Fibroblast of mammary gland (primary cell): ENCODE measurements around the gene ABLIM3.
"Not testable (repeated sequence)": the region's sequence is repeated elsewhere in the genome, so short reads cannot be mapped to it uniquely, and the experiment has no call there.

Experiments
- DNase-seq: peaks from one replicate; pipeline ENCODE4 v3.0.0-alpha.2; 2010; ENCODE audit warnings: low read depth
- H3K4me3 ChIP-seq: 2 replicates; pipeline ENCODE4 v1.5.1; 2011; ENCODE audit warnings: low read depth, mild to moderate bottlenecking, low read length, moderate library complexity; ENCODE audit not compliant: control insufficient read depth
- CTCF ChIP-seq: conservative IDR thresholded peaks from 2 replicates; pipeline ENCODE4 v1.5.1; 2011; ENCODE audit warnings: low read depth, low read length, inconsistent platforms; ENCODE audit not compliant: control insufficient read depth, insufficient read depth

The ABLIM3 gene

GRCh38 chr5:149265068-149265465 lies 123.8 kb downstream of the ABLIM3 start:
- TF ChIP-seq CTCF, result no peak
- no peak for DNase-seq
- no peak overlapping the region for H3K4me3 ChIP-seq

GRCh38 chr5:149265597-149265996 lies 124.3 kb downstream of the ABLIM3 start:
- DNase-seq, result peak; percentile 71
- peak; percentile 57 for TF ChIP-seq CTCF
- no peak overlapping the region for H3K4me3 ChIP-seq

- DNase-seq, result no peak
- H3K4me3 ChIP-seq, result no peak overlapping the region
- TF ChIP-seq CTCF, result no peak
These were observed 126.1 kb downstream of the ABLIM3 start for GRCh38 chr5:149267241-149267973.

- peak; percentile 75 for DNase-seq
- no peak overlapping the region for H3K4me3 ChIP-seq
- peak; percentile 78 for TF ChIP-seq CTCF
These were observed 127.8 kb downstream of the ABLIM3 start for GRCh38 chr5:149268928-149269557.

- H3K4me3 ChIP-seq, result peak overlapping the region; percentile 55
- DNase-seq, result no peak
- TF ChIP-seq CTCF, result no peak
These were observed 130.0 kb downstream of the ABLIM3 start for GRCh38 chr5:149271195-149271715.

- peak; percentile 46 for DNase-seq
These were observed 130.6 kb downstream of the ABLIM3 start, which contains the start of gene AFAP1L1 for GRCh38 chr5:149271716-149272563. Gene AFAP1L1 (plus strand): TSS chr5:149271859. CDS start chr5:149271969, 110 bp downstream.

GRCh38 chr5:149272781-149273180 lies 131.5 kb downstream of the ABLIM3 start:
- not testable (repeated sequence) for DNase-seq, H3K4me3 ChIP-seq

More at GRCh38 chr5:149271716-149272563, 130.6 kb downstream of the ABLIM3 start, which contains the start of gene AFAP1L1:
- peak within 1 kb of the TSS; percentile 66 for H3K4me3 ChIP-seq
- TF ChIP-seq CTCF, result no peak
